Endothelial cell of umbilical vein (primary cell): ENCODE results near the gene IL9. TPM values are rescaled to one million over a fixed set of nuclear protein-coding genes. Genes with fewer than 3 reads are reported as not detected.

Source experiments
- BruUV-seq: library from RNA; stranded (reverse); fragments of 400-500 nt; replicated peaks from 2 replicates; lab custom pipeline; 2021; lab: Mats Ljungman, UMichigan
- CTCF ChIA-PET: fragments of 300-600, 350-600 bp; sonication (Branson Sonifier 250); formaldehyde crosslinking; loops from one replicate; lab custom pipeline; 2021; ENCODE audit warnings: antibody characterized with exemption, inconsistent platforms; lab: Charles Lee
- POLR2A ChIA-PET: fragments of 300-600, 350-600 bp; sonication (Branson Sonifier 250); formaldehyde crosslinking; loops from one replicate; lab custom pipeline; 2021; ENCODE audit warnings: antibody characterized with exemption, inconsistent platforms; lab: Charles Lee
- DNase-seq: peaks from one replicate; pipeline ENCODE4 v3.0.0-alpha.2; 2011; ENCODE audit warnings: low read depth, low spot score
- FAIRE-seq: peaks from 2 replicates; lab custom pipeline; 2011; peaks lifted over from hg19 to GRCh38; lab: Jason Lieb, UNC
- H2AFZ ChIP-seq: 2 replicates; pipeline ENCODE4 v1.6.0; 2012; ENCODE audit warnings: low read depth, low read length, control low read depth, inconsistent platforms
- H3K27ac ChIP-seq: 2 replicates; pipeline ENCODE4 v1.5.1; 2011; ENCODE audit warnings: low read depth, mild to moderate bottlenecking, control low read depth, low read length, moderate library complexity; ENCODE audit not compliant: insufficient read depth
- H3K27me3 ChIP-seq, 2 experiments: 2 replicates each; pipeline versions ENCODE4 v1.6.0 to v1.6.1; 2011; ENCODE audit warnings: low read length in 2 of 2, mixed read lengths in 1 of 2; ENCODE audit not compliant: control insufficient read depth in 2 of 2, insufficient read depth in 2 of 2
- H3K36me3 ChIP-seq, 2 experiments: 2 replicates in 1 of 2; 3 replicates in 1 of 2; pipeline ENCODE4 v1.5.1; 2011; ENCODE audit warnings: low read length in 2 of 2, mild to moderate bottlenecking in 1 of 2, moderate library complexity in 1 of 2; ENCODE audit not compliant: control insufficient read depth in 2 of 2, insufficient read depth in 2 of 2; ENCODE audit errors: extremely low read depth in 1 of 2
- H3K4me1 ChIP-seq: 3 replicates; pipeline ENCODE4 v1.5.1; 2011; ENCODE audit warnings: mild to moderate bottlenecking, low read length; ENCODE audit not compliant: control insufficient read depth, insufficient read depth; ENCODE audit errors: extremely low read depth
- H3K4me2 ChIP-seq: 2 replicates; pipeline ENCODE4 v1.6.1; 2011; ENCODE audit warnings: low read length, control low read depth, mixed read lengths; ENCODE audit not compliant: insufficient read depth
- H3K4me3 ChIP-seq, 3 experiments: fragments of 200-600 bp in 1 of 3; sonication (generic), shearing (Covaris generic) in 1 of 3; replicated peaks in 1 of 3; 2 replicates each; pipeline ENCODE4 v1.5.1; 2011 to 2016; ENCODE audit warnings: control low read depth in 3 of 3, low read length in 3 of 3, mild to moderate bottlenecking in 2 of 3, inconsistent platforms in 1 of 3, low read depth in 1 of 3, moderate library complexity in 1 of 3; ENCODE audit not compliant: insufficient read depth in 1 of 3
- H3K79me2 ChIP-seq: 2 replicates; pipeline ENCODE4 v1.6.0; 2012; ENCODE audit warnings: low read length, inconsistent platforms; ENCODE audit not compliant: control insufficient read depth, insufficient read depth
- H3K9ac ChIP-seq: replicated peaks from 2 replicates; pipeline ENCODE3; 2011; ENCODE audit warnings: low read length, control low read depth; ENCODE audit not compliant: insufficient read depth; ENCODE audit errors: extremely low read depth
- H3K9me1 ChIP-seq: replicated peaks from 3 replicates; pipeline ENCODE4 v1.6.0; 2011; ENCODE audit warnings: mild to moderate bottlenecking, low read length; ENCODE audit not compliant: control insufficient read depth, insufficient read depth; ENCODE audit errors: extremely low read depth
- H3K9me3 ChIP-seq: replicated peaks from 2 replicates; pipeline ENCODE4 v1.5.1; 2012; ENCODE audit warnings: low read length, inconsistent platforms; ENCODE audit not compliant: control insufficient read depth, insufficient read depth
- H4K20me1 ChIP-seq: replicated peaks from 2 replicates; pipeline ENCODE3; 2011; ENCODE audit warnings: mild to moderate bottlenecking, low read length; ENCODE audit not compliant: control insufficient read depth, insufficient read depth; ENCODE audit errors: extremely low read depth
- CTCF ChIP-seq, 2 donors: IDR thresholded peaks; 1 replicate in 1 of 2; 2 replicates in 1 of 2; pipeline ENCODE4 v1.5.1; 2011; ENCODE audit warnings: low read length in 2 of 2, mild to moderate bottlenecking in 2 of 2, moderate library complexity in 2 of 2, control low read depth in 1 of 2, inconsistent platforms in 1 of 2, low read depth in 1 of 2; ENCODE audit not compliant: insufficient read depth in 1 of 2; ENCODE audit errors: extremely low read depth in 1 of 2
- EZH2 ChIP-seq: IDR thresholded peaks from 2 replicates; pipeline ENCODE4 v1.6.1; 2012; ENCODE audit warnings: borderline replicate concordance, low read depth, mild to moderate bottlenecking, moderate library complexity, low read length, inconsistent platforms; ENCODE audit not compliant: severe bottlenecking
- FOS ChIP-seq: IDR thresholded peaks from 2 replicates; pipeline ENCODE4 v1.6.1; 2011; ENCODE audit warnings: mild to moderate bottlenecking, low read length, moderate library complexity, borderline replicate concordance; ENCODE audit not compliant: insufficient read depth
- JUN ChIP-seq: IDR thresholded peaks from 2 replicates; pipeline ENCODE4 v1.6.1; 2011; ENCODE audit warnings: borderline replicate concordance, low read depth; ENCODE audit not compliant: insufficient read length, insufficient read depth
- POLR2A ChIP-seq: IDR thresholded peaks from 2 replicates; pipeline ENCODE4 v1.6.1; 2012; ENCODE audit warnings: low read depth, mild to moderate bottlenecking, control low read depth, low read length
- dilution Hi-C: fragments of 300-500 bp; cut with MboI; formaldehyde crosslinking; loops from one replicate; pipeline ENCODE4 v1.15.0; 2019; ENCODE audit warnings: low sequenced_read_pairs; ENCODE audit not compliant: extremely low pct_ligation_motif_present
- intact Hi-C: fragments of 100-400 bp; cut with micrococcal nuclease; formaldehyde crosslinking; loops from one replicate; pipeline ENCODE4 v1.10.0; 2022
- polyA plus RNA-seq, 4 experiments: library from polyadenylated mRNA; depleted of rRNA in 3 of 4; stranded (reverse) in 3 of 4; unstranded in 1 of 4; fragments of >200 nt; gene quantifications; 2 replicates each; pipeline versions ENCODE4 v1.2.1 to v1.2.3, GENCODE V29; 2011 to 2012; ENCODE audit warnings: missing spikeins in 1 of 4
- total RNA-seq: library from RNA; stranded (reverse); gene quantifications from 2 replicates; pipeline ENCODE4 v1.2.3, GENCODE V29; 2021

The IL9 gene
- total and polyA plus RNA-seq, 2 donors (not counting 3 experiments of a cell fraction or from before 2014, with no cell fraction given): not detected

GRCh38 chr5:135944967-135945560 is 49.4 kb upstream of the IL9 start:
- CTCF ChIA-PET: interaction anchor here (0.6 to 2.5 kb wide), 51 partner anchors 8 to 267 kb away, joined by 3 to 117 read pairs (median 4); partner anchors contain the start of genes LECT2 and TGFBI
- H3K4me1 ChIP-seq: no peaks in the 10 kb centered on the region
- H3K4me2 ChIP-seq: no peak overlapping the region
- no peaks in the 10 kb centered on the region for H3K9me3 ChIP-seq
- intact Hi-C loops: loop anchor here (1.0 to 2.0 kb wide), 7 partner anchors 32 to 267 kb away; no protein-coding TSS in a partner anchor
- peak; percentile 83 for FAIRE-seq
- TF ChIP-seq CTCF (IDR thresholded peaks at IDR 0.05; ENCODE audit: extremely low read depth in 1 of 2, insufficient read depth in 1 of 2, low read depth in 1 of 2, low read length in 2 of 2) (peak; percentile 58 to 60), EZH2 (no peak)
- no peaks in the 10 kb centered on the region for H3K9me1 ChIP-seq
- no peak overlapping the region for H3K4me3 ChIP-seq
- no peaks in the 10 kb centered on the region for H3K36me3 ChIP-seq
- no peaks in the 10 kb centered on the region for H4K20me1 ChIP-seq
- no TSS peak for BruUV-seq
- H3K27ac ChIP-seq: no peak overlapping the region
- POLR2A ChIA-PET: no interaction called here
- peaks cover 4 to 20% of the 10 kb centered on the region in 2 experiments for H3K27me3 ChIP-seq
- peak; percentile 71 for DNase-seq
- H3K9ac ChIP-seq: no peak overlapping the region
- H3K79me2 ChIP-seq: no peaks in the 10 kb centered on the region
- dilution Hi-C loops: no loop called here
- H2AFZ ChIP-seq: no peak overlapping the region

- Histone ChIP-seq H3K4me2 (no peak overlapping the region), H3K36me3 (no peaks in the 10 kb centered on the region), H3K27me3 (peaks cover 4 to 24% of the 10 kb centered on the region in 2 experiments), H3K9me3 (no peaks in the 10 kb centered on the region), H2AFZ (no peak overlapping the region), H3K9ac (no peak overlapping the region), H4K20me1 (no peaks in the 10 kb centered on the region), H3K27ac (no peak overlapping the region), H3K4me1 (no peaks in the 10 kb centered on the region), H3K4me3 (no peak overlapping the region), H3K79me2 (no peaks in the 10 kb centered on the region), H3K9me1 (no peaks in the 10 kb centered on the region)
- no TSS peak for BruUV-seq
- dilution Hi-C loops: no loop called here
- FAIRE-seq (no peak), DNase-seq (no peak)
- TF ChIP-seq JUN (no peak), POLR2A (no peak), FOS (no peak), EZH2 (no peak)
- intact Hi-C loops: loop anchor here (2.0 kb wide), 1 partner anchor 230 kb away; no protein-coding TSS in a partner anchor
- ChIA-PET CTCF (interaction anchor here (1.0 to 2.5 kb wide), 28 partner anchors 8 to 268 kb away, joined by 3 to 117 read pairs (median 6); partner anchors contain the start of gene LECT2), POLR2A (no interaction called here)
These were observed 48.9 kb upstream of the IL9 start for GRCh38 chr5:135944564-135944963.
